Fibroblast of skin of right quadriceps (primary cell): ENCODE results near the gene STK36.

ENCODE experiments used
- DNase-seq: peaks from one replicate; pipeline ENCODE4 v3.0.0-alpha.2; 2013

STK36 gene

DNA sequence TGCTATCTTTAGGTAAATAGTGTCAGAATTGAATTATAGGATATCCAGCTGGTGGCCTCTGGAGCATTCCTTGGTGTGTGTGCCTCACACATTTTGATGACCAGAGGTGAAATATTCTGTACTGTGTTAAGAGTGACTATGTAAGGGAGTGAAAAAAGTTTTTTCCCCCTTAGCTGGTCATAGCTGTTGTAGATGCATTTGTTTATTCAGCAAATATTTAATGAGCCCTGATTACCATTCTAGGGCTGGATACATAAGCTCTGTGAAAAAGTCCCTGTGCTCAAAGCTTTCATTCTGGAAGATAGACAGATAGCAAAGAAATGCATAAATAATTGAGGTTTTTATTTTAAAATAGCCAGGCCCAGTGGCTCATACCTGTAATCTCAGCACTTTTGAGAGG, 49.6 kb downstream of the STK36 start:
- DNase-seq = no peak

DNA sequence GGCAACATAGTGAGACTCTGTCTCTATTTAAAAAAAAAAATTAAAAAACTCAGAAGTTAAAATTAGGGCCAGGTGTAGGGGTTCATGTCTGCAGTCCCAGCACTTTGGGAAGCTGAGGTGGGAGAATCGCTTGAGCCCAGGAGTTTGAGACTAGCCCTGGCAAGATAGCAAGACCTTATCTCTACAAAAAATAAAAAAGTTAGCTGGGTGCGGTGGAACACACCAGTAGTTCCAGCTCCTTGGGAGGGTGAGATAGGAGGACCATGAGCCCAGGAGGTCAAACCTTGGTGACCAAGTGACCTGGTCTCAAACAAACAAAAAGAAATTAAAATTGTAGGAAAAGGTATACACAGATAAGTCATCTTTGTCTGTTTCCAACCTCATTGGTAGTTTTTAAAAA, 50.0 kb downstream of the STK36 start:
- no peak for DNase-seq

DNA sequence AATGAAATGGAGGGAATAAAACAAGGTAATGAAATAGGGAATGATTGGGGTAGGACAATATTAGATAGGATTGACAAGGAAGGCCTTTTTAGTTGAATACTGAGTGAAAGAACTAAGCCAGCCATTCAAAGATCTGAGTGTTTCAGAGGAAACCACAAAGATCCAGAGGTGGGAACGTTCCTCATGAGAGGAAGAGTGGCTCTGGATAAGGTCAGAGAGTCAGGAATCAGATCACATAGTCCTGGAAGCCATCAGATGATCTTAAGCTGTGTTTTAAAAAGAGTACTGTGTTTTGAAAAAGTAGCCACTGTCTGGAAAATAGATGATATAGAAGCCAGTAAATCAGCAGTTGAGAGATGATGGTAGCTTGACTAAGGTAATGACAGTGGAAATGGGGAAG, 50.5 kb downstream of the STK36 start:
- no peak for DNase-seq

GRCh38 chr2:218722876-218723785, 51.2 kb downstream of the STK36 start:
- DNase-seq = no peak

DNA sequence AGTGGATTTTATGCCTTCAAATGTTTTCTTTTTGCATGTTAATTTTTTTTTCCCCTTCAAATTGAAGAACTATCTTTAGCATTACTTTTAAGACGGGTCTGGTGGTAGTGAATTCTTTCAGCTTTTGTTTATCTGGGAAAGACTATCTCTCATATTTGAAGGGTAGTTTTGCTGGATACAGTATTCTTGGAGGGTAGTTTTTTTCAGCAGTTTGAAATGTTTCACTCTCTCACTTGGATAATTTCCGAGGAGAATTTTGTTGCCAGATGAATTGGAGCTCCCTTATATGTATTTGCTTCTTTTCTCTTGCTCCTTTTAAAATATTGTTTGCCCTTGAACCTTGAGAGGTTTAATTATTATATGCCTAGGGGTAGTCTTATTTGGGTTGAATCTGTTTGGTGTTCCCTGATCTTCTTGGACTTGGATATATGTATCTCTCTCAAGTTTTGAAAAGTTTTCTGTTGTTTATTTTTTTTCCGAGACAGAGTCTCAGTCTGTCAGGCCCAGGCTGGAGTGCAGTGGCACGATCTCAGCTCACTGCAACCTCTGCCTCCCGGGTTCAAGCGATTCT, 54.2 kb downstream of the STK36 start:
- no peak for DNase-seq

GRCh38 chr2:218727502-218728165, 55.7 kb downstream of the STK36 start:
- peak; percentile 14 for DNase-seq

GRCh38 chr2:218729640-218730039, 57.8 kb downstream of the STK36 start:
- no peak for DNase-seq

GRCh38 chr2:218732052-218732760, 60.3 kb downstream of the STK36 start:
- DNase-seq = no peak

DNA sequence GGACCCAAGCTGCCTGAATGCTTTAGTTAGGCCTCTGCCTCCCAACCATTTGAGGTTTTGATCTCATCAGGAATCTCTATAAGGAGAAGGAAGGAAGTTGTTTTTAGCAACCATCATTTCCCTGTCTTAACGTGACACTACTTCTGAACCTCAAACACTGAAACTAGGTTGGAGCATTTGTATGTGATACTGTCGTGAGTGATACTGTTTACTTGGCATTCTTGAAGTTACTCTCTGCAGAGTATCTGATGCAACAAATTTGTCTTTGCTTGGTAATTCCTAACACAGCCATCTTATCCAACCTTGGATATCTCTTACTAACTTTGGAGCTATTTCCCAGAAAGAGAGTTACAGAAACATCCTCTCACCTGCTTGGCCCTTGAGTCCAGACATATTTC, 60.9 kb downstream of the STK36 start:
- peak; percentile 36 for DNase-seq

- peak; percentile 42 for DNase-seq
Measured at GRCh38 chr2:218733171-218734021, 61.5 kb downstream of the STK36 start.

DNA sequence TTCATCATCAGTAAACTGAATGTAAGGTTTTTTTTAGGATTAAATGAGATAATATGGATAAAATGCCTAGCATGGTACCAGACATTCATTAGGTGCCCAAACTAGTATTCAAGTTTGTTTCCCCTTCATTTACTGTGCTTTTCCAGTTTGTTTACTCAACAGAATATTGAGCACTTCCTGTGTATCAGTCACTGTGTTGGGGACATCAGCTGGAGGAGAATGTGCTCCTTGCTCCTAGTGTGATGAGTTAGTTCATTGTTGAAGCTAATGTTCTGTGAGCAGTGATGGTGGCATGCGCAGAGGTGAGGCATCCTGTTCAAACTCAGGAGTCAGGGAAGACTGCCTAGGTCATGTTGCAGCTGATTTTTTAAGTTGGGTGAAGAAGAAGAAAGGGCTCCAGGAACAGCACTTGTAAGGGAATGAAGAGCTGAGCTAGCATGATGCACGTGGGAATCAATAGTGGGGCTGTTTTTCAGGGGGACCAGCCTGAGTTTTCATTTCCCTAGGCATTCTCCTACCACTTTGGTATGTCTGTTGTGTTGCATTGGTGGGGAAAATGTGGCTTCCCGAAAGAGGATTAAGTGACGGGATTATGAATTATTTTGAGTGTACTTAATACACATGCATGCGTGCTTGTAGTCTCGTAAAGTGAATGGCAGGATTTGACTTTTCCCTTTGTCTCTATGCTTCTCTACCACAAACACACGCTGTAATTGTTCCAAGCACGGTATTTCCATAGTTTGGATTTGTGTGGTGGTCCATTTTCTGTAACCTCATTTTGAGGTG, 62.5 kb downstream of the STK36 start:
- no peak for DNase-seq

- DNase-seq = no peak
Measured at GRCh38 chr2:218736531-218736930, 64.6 kb downstream of the STK36 start.

DNA sequence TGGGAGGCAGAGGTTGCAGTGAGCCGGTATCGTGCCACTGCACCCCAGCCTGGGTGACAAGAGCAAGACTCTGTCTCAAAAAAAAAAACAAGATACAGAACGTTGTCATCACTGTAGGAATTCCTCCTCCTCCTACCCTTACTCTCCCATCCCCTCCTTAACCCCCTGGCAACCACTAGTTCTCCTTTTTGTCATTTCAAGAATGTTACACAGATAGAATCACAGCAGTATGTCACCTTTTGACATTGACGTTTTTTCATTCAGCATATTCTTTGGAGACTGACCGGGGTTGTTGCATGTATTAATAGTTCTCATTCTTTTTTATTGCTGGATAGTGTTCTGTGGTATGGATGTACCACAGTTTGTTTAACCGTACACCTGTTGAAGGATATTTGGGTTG, 71.2 kb downstream of the STK36 start:
- no peak for DNase-seq

- no peak for DNase-seq
Measured at GRCh38 chr2:218744615-218745014, 72.7 kb downstream of the STK36 start.

GRCh38 chr2:218745160-218745558, 73.3 kb downstream of the STK36 start:
- no peak for DNase-seq

- no peak for DNase-seq
Measured at GRCh38 chr2:218745559-218746469, 73.9 kb downstream of the STK36 start.

DNA sequence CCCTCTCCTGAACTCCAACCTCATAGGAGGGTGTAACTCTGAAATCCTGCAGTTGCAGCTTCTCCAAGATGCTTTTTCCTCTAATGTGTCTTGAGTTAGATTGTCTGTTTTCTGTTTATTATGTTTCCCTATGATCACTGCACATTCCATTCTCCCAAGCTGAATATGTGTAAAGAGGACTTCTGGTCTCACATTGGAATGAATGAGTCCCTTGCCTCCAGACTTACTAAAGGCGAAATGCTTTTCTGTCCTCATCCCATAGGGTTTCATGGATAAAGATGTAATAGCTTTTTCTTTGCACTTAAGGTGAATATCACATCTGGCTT, 74.5 kb downstream of the STK36 start:
- DNase-seq = no peak

DNA sequence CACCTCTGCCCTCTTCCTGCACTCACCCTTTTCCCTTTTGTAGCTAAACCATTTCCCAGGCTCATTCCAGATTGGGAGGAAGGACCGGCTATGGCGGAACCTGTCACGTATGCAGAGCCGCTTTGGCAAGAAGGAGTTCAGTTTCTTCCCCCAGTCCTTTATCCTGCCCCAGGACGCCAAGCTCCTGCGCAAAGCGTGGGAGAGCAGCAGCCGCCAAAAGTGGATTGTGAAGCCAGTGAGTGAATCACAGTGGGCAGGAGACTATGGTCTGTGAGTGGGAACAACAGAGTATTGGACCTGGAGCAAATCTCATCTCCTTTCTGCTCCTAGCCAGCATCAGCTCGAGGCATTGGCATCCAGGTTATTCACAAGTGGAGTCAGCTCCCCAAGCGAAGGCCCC, 75.1 kb downstream of the STK36 start:
- no peak for DNase-seq

DNA sequence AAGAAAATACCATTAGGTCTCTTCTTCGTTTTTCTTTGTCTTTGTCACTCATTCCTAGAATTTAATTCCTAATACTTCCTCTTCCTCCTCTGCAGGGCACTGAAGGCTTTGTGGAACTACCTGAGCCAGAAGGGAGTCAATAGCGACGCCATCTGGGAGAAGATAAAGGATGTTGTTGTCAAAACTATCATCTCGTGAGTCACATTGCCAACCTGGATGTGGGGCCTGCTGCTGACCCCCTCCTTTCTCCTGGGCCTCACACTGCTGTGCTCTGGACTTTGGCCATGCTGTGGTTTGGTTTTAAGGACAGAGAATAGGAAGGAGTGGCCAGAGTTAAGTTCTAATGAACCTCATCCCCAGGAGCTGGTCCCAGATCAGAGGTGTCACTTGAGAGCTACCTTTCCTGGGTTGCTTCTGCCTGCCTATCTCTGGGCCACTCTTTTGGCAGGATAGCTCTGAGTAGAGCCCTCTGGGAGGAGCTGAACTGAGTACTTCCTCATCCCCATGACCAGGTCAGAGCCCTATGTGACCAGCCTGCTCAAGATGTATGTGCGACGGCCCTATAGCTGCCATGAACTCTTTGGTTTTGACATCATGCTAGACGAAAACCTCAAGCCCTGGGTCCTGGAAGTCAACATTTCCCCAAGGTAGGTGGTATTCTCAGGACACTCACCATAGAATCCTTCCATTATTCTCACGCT, 77.0 kb downstream of the STK36 start:
- DNase-seq = no peak
